ENCODE measurements around the gene ZNF668. TPM values are rescaled to one million over a fixed set of nuclear protein-coding genes. Genes with fewer than 3 reads are reported as not detected.
"Not testable (repeated sequence)": the region's sequence is repeated elsewhere in the genome, so short reads cannot be mapped to it uniquely, and the experiment has no call there.

The ZNF668 gene
- polyA plus RNA-seq, 1 of the 3 experiments (the other 2 are of a cell fraction): 13.6 TPM

DNA sequence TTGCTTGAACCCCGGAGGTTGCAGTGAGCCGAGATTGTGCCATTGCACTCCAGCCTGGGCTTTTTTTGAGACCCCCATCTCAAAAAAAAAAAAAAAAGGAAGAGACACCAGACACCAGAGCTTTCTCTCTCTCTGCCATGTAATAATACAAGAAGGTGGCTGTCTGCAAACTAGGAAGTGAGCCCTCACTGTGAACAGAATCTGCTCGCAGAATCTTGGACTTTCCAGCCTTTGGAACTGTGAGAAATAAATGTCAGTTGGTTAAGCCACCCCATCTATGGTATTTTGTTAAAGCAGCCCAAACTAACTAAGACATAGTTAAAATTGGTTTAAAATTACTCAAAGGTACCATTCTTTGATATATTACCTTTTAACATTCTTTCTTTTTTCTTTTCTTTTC, 53.5 kb downstream of the ZNF668 start:
- ChIA-PET CTCF (interaction anchor here (0.7 kb wide), 1 partner anchor 76 kb away, joined by 3 read pairs; no protein-coding TSS in a partner anchor), POLR2A (no interaction called here)
- Histone ChIP-seq H3K9me2 (no peaks in the 10 kb centered on the region), H3K36me3 (replicated peaks in 1 of 2; ENCODE audit: control insufficient read depth in 1 of 2, insufficient read depth in 2 of 2, low read length in 1 of 2) (no peaks in the 10 kb centered on the region), H3K9ac (no peak overlapping the region), H2AFZ (ENCODE audit: low read depth) (no peak overlapping the region), H3F3A (replicated peaks; ENCODE audit: insufficient read depth) (no peaks in the 10 kb centered on the region), H3K9me3 (no peaks in the 10 kb centered on the region), H3K27me3 (ENCODE audit: insufficient read depth) (no peaks in the 10 kb centered on the region), H3K27ac (ENCODE audit: low read depth in 2 of 2, low read length in 1 of 2) (no peak overlapping the region), H3K4me3 (ENCODE audit: low read depth in 2 of 2, low read length in 1 of 2) (no peak overlapping the region), H4K20me1 (ENCODE audit: insufficient read depth) (no peaks in the 10 kb centered on the region), H3K4me1 (ENCODE audit: control insufficient read depth in 1 of 2, insufficient read depth in 2 of 2, low read depth in 1 of 2, low read length in 1 of 2) (no peaks in the 10 kb centered on the region), H3K79me2 (ENCODE audit: insufficient read depth) (no peaks in the 10 kb centered on the region), H3K4me2 (no peak overlapping the region)
- WGBS (ENCODE audit: low lambda C conversion rate): 71% methylated on average over 3 of the region's 3 CpGs
- no peak for DNase-seq
- no peak for TF ChIP-seq PBX3 (IDR thresholded peaks at IDR 0.05)
- TF ChIP-seq SIN3A (IDR thresholded peaks at IDR 0.05; ENCODE audit: borderline replicate concordance, low read depth, low read length): no peak
- TF ChIP-seq RFX5 (IDR thresholded peaks at IDR 0.05; ENCODE audit: low read length): no peak
- TF ChIP-seq NRF1 (IDR thresholded peaks at IDR 0.05; ENCODE audit: low read depth, low read length): no peak

- CTCF ChIA-PET: interaction anchor here (2.9 kb wide), 1 partner anchor 33 kb away, joined by 15 read pairs; the partner anchor contains the start of gene HSD3B7
- not testable (repeated sequence) for DNase-seq, H3K9me3 ChIP-seq
Measured at GRCh38 chr16:31017756-31018155, 56.3 kb downstream of the ZNF668 start.

DNA sequence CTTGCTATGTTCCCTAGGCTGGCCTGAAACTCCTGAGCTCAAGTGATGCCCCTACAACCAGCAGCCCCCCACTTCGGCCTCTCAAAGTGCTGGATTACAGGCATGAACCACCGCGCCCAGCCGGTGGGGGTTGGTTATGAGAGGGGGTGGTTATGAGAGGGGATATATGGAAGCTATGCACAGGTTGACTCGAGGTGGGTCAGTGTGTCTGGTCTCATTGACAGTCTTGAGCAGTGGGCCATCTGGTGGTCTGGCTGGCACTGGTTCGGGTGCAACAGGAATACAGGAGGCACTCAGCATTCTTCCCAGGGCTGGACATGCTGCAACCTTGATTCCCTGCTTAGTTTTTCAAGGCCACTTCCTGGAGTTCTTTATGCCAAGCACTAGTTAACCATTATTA, 58.0 kb downstream of the ZNF668 start:
- peaks cover 0 to 5% of the 10 kb centered on the region in 2 experiments; a peak in 1 of 4 replicates for H3K4me1 ChIP-seq (ENCODE audit: control insufficient read depth in 1 of 2, insufficient read depth in 2 of 2, low read depth in 1 of 2, low read length in 1 of 2)
- peak; percentile 46 for DNase-seq
- TF ChIP-seq RAD21 (IDR thresholded peaks at IDR 0.05; ENCODE audit: low read length): peak; percentile 43
- peak; percentile 10; the same call in 1 of the 2 replicates for TF ChIP-seq SMC3 (IDR thresholded peaks at IDR 0.05; ENCODE audit: low read depth, low read length)
- TF ChIP-seq JUND (IDR thresholded peaks at IDR 0.05): no peak
- no peaks in the 10 kb centered on the region for H3K9me2 ChIP-seq
- H3K79me2 ChIP-seq (ENCODE audit: insufficient read depth): no peaks in the 10 kb centered on the region
- H3K9ac ChIP-seq: no peak overlapping the region
- H3K36me3 ChIP-seq (replicated peaks in 1 of 2; ENCODE audit: control insufficient read depth in 1 of 2, insufficient read depth in 2 of 2, low read length in 1 of 2): no peaks in the 10 kb centered on the region
- POLR2A ChIA-PET: no interaction called here
- H3F3A ChIP-seq (replicated peaks; ENCODE audit: insufficient read depth): no peaks in the 10 kb centered on the region
- H3K27me3 ChIP-seq (ENCODE audit: insufficient read depth): no peaks in the 10 kb centered on the region
- CTCF ChIA-PET: interaction anchor here (0.7 to 2.9 kb wide), 4 partner anchors 11 to 38 kb away, joined by 3 to 15 read pairs (median 4); partner anchors contain the start of gene HSD3B7
- no peak overlapping the region for H3K27ac ChIP-seq (ENCODE audit: low read depth in 2 of 2, low read length in 1 of 2)
- WGBS (ENCODE audit: low lambda C conversion rate): 73% methylated on average over 6 of the region's 6 CpGs
- H3K9me3 ChIP-seq: no peaks in the 10 kb centered on the region
- H3K4me3 ChIP-seq (ENCODE audit: low read depth in 2 of 2, low read length in 1 of 2): no peak overlapping the region
- no peak overlapping the region for H3K4me2 ChIP-seq
- no peaks in the 10 kb centered on the region for H4K20me1 ChIP-seq (ENCODE audit: insufficient read depth)
- H2AFZ ChIP-seq (ENCODE audit: low read depth): no peak overlapping the region

More at GRCh38 chr16:31017756-31018155, 56.3 kb downstream of the ZNF668 start:
- H3K27ac ChIP-seq (ENCODE audit: low read depth in 2 of 2, low read length in 1 of 2); H3K4me2 ChIP-seq; H3K9ac ChIP-seq; H3K4me3 ChIP-seq (ENCODE audit: low read depth in 2 of 2, low read length in 1 of 2); H3K79me2 ChIP-seq (ENCODE audit: insufficient read depth); H2AFZ ChIP-seq (ENCODE audit: low read depth); H3K36me3 ChIP-seq (replicated peaks in 1 of 2; ENCODE audit: control insufficient read depth in 1 of 2, insufficient read depth in 2 of 2, low read length in 1 of 2); H3F3A ChIP-seq (replicated peaks; ENCODE audit: insufficient read depth); H3K4me1 ChIP-seq (ENCODE audit: control insufficient read depth in 1 of 2, insufficient read depth in 2 of 2, low read depth in 1 of 2, low read length in 1 of 2); H3K27me3 ChIP-seq (ENCODE audit: insufficient read depth); POLR2A ChIA-PET; H4K20me1 ChIP-seq (ENCODE audit: insufficient read depth); H3K9me2 ChIP-seq: not testable (repeated sequence)
- 89% methylated on average over 10 of the region's 10 CpGs for WGBS (ENCODE audit: low lambda C conversion rate)

GRCh38 chr16:31013292-31013691, 60.7 kb downstream of the ZNF668 start:
- Histone ChIP-seq H3K79me2 (ENCODE audit: insufficient read depth) (peaks cover 19% of the 10 kb centered on the region), H3K4me1 (ENCODE audit: control insufficient read depth in 1 of 2, insufficient read depth in 2 of 2, low read depth in 1 of 2, low read length in 1 of 2) (peaks cover 3 to 12% of the 10 kb centered on the region in 2 experiments; a peak in 1 of 4 replicates)
- H3K4me3 ChIP-seq (ENCODE audit: low read depth in 2 of 2, low read length in 1 of 2); DNase-seq; H3K27me3 ChIP-seq (ENCODE audit: insufficient read depth); H3K4me2 ChIP-seq; CTCF ChIA-PET; H3K27ac ChIP-seq (ENCODE audit: low read depth in 2 of 2, low read length in 1 of 2); H3K9me3 ChIP-seq; H2AFZ ChIP-seq (ENCODE audit: low read depth); H3F3A ChIP-seq (replicated peaks; ENCODE audit: insufficient read depth); H3K9me2 ChIP-seq; POLR2A ChIA-PET; H3K9ac ChIP-seq; H4K20me1 ChIP-seq (ENCODE audit: insufficient read depth); H3K36me3 ChIP-seq (replicated peaks in 1 of 2; ENCODE audit: control insufficient read depth in 1 of 2, insufficient read depth in 2 of 2, low read length in 1 of 2): not testable (repeated sequence)

DNA sequence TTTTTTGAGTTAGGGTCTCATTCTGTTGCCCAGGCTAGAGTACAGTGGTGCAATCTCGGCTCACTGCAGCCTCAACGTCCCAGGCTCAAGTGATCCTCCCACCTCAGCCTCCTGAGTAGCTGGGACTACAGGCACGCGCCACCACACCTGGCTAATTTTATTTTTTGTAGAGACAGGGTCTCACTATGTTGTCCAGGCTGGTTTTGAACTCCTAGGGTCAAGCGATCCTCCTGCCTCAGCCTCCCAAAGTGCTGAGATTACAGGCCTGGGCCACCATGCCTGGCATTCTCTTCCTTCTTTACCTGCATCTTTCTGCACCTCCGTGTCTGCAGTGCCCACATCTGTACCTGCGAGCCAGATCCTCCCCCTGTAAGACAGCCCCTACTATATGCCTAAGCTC, 62.2 kb downstream of the ZNF668 start:
- H4K20me1 ChIP-seq (ENCODE audit: insufficient read depth); H3F3A ChIP-seq (replicated peaks; ENCODE audit: insufficient read depth); H3K9ac ChIP-seq; H3K27ac ChIP-seq (ENCODE audit: low read depth in 2 of 2, low read length in 1 of 2); H3K9me3 ChIP-seq; POLR2A ChIA-PET; H3K36me3 ChIP-seq (replicated peaks in 1 of 2; ENCODE audit: control insufficient read depth in 1 of 2, insufficient read depth in 2 of 2, low read length in 1 of 2); H3K4me3 ChIP-seq (ENCODE audit: low read depth in 2 of 2, low read length in 1 of 2); DNase-seq; H3K27me3 ChIP-seq (ENCODE audit: insufficient read depth); H2AFZ ChIP-seq (ENCODE audit: low read depth); H3K4me2 ChIP-seq; H3K9me2 ChIP-seq: not testable (repeated sequence)
- WGBS (ENCODE audit: low lambda C conversion rate): 81% methylated on average over 7 of the region's 7 CpGs
- peaks cover 24% of the 10 kb centered on the region for H3K79me2 ChIP-seq (ENCODE audit: insufficient read depth)
- CTCF ChIA-PET: interaction anchor here (1.8 kb wide), 1 partner anchor 27 kb away, joined by 5 read pairs; the partner anchor contains the start of gene HSD3B7
- H3K4me1 ChIP-seq (ENCODE audit: control insufficient read depth in 1 of 2, insufficient read depth in 2 of 2, low read depth in 1 of 2, low read length in 1 of 2): peaks cover 4 to 12% of the 10 kb centered on the region in 2 experiments; a peak in 1 of 4 replicates

Data from SK-N-SH (cell line).